HepG2 (cell line): ENCODE data around the gene DIPK1A. TPM values are rescaled to one million over a fixed set of nuclear protein-coding genes. Genes with fewer than 3 reads are reported as not detected.

Experiments
- ARNTL ChIP-seq: sonication (generic); formaldehyde crosslinking; IDR thresholded peaks from 2 replicates; pipeline ENCODE4 v1.4.0; 2020; ENCODE audit warnings: mild to moderate bottlenecking, missing genetic modification reagents
- ATF4 ChIP-seq, 2 experiments: fragments of 450-650 bp in 1 of 2; sonication (generic) in 1 of 2; formaldehyde crosslinking; IDR thresholded peaks; 2 replicates each; pipeline versions ENCODE4 v1.5.0 to v1.8.0; 2020 to 2022; ENCODE audit warnings: mild to moderate bottlenecking in 1 of 2, missing genetic modification reagents in 1 of 2
- HBP1 ChIP-seq: IDR thresholded peaks from 2 replicates; pipeline ENCODE4 v1.6.1; 2016; ENCODE audit warnings: low read depth, control low read depth
- HNF4A ChIP-seq: sonication (generic); formaldehyde crosslinking; IDR thresholded peaks from 2 replicates; pipeline ENCODE4 v1.4.0; 2020; ENCODE audit warnings: missing genetic modification reagents
- HNF4G ChIP-seq, 2 experiments: sonication (generic) in 1 of 2; formaldehyde crosslinking in 1 of 2; IDR thresholded peaks; 2 replicates each; pipeline versions ENCODE4 v1.4.0 to v1.6.1; 2011 to 2020; ENCODE audit warnings: borderline replicate concordance in 2 of 2, low read depth in 2 of 2, mild to moderate bottlenecking in 2 of 2, low read length in 1 of 2, missing genetic modification reagents in 1 of 2, moderate library complexity in 1 of 2
- KDM3A ChIP-seq: IDR thresholded peaks from 2 replicates; pipeline ENCODE4 v1.6.1; 2018; ENCODE audit warnings: low read depth, missing compliant biosample characterization
- KLF6 ChIP-seq: IDR thresholded peaks from 2 replicates; pipeline ENCODE4 v1.8.0; 2016; ENCODE audit warnings: missing biosample characterization, missing genetic modification reagents
- NFRKB ChIP-seq: fragments of 450-650 bp; IDR thresholded peaks from 2 replicates; pipeline ENCODE4 v1.6.1; 2017
- NFYB ChIP-seq: sonication (generic); formaldehyde crosslinking; IDR thresholded peaks from 2 replicates; pipeline ENCODE4 v1.4.0; 2020; ENCODE audit warnings: missing genetic modification reagents
- PAF1 ChIP-seq: IDR thresholded peaks from 2 replicates; pipeline ENCODE4 v1.6.1; 2016; ENCODE audit warnings: missing genetic modification reagents, missing compliant biosample characterization
- PHF5A ChIP-seq: IDR thresholded peaks from one replicate; pipeline ENCODE4 v1.6.1; 2018; ENCODE audit warnings: low read depth, missing genetic modification reagents; ENCODE audit not compliant: unreplicated experiment
- PITX1 ChIP-seq: sonication (generic); formaldehyde crosslinking; IDR thresholded peaks from 2 replicates; pipeline ENCODE4 v1.5.1; 2020; ENCODE audit warnings: mild to moderate bottlenecking, missing genetic modification reagents
- REPIN1 ChIP-seq: sonication (generic); formaldehyde crosslinking; IDR thresholded peaks from 2 replicates; pipeline ENCODE4 v1.8.0; 2022; ENCODE audit warnings: missing genetic modification reagents, low read depth, mild to moderate bottlenecking, borderline replicate concordance
- RFXAP ChIP-seq: sonication (generic); formaldehyde crosslinking; IDR thresholded peaks from 2 replicates; pipeline ENCODE4 v1.4.0; 2020; ENCODE audit warnings: missing genetic modification reagents, borderline replicate concordance
- RNF2 ChIP-seq: fragments of 450-650 bp; conservative IDR thresholded peaks from 2 replicates; pipeline ENCODE4 v1.6.1; 2016; ENCODE audit warnings: low read depth
- SMARCE1 ChIP-seq: fragments of 450-650 bp; IDR thresholded peaks from 2 replicates; pipeline ENCODE4 v1.6.1; 2017; ENCODE audit warnings: borderline replicate concordance
- SMYD3 ChIP-seq: sonication (generic); formaldehyde crosslinking; IDR thresholded peaks from 2 replicates; pipeline ENCODE4 v1.8.1; 2023; ENCODE audit warnings: mild to moderate bottlenecking, missing genetic modification reagents
- SPEN ChIP-seq: sonication (generic); formaldehyde crosslinking; IDR thresholded peaks from 2 replicates; pipeline ENCODE4 v1.5.1; 2020; ENCODE audit warnings: low read depth, mild to moderate bottlenecking, missing genetic modification reagents
- TBL1XR1 ChIP-seq: fragments of 150-350 bp; IDR thresholded peaks from 2 replicates; pipeline ENCODE4 v1.6.1; 2014; ENCODE audit warnings: borderline replicate concordance, low read length; ENCODE audit not compliant: partially characterized antibody
- TBP ChIP-seq: sonication (generic); formaldehyde crosslinking; IDR thresholded peaks from 2 replicates; pipeline ENCODE4 v1.5.0; 2020; ENCODE audit warnings: missing genetic modification reagents
- TCF7 ChIP-seq: sonication (generic); IDR thresholded peaks from 2 replicates; pipeline ENCODE4 v1.6.1; 2016; ENCODE audit warnings: antibody characterized with exemption, low read depth
- THAP11 ChIP-seq: IDR thresholded peaks from 2 replicates; pipeline ENCODE4 v1.6.1; 2016; ENCODE audit warnings: missing biosample characterization, missing genetic modification reagents
- YEATS4 ChIP-seq: sonication (generic); formaldehyde crosslinking; IDR thresholded peaks from 2 replicates; pipeline ENCODE4 v1.4.0; 2020; ENCODE audit warnings: missing genetic modification reagents, borderline replicate concordance
- ZNF232 ChIP-seq: sonication (generic); formaldehyde crosslinking; IDR thresholded peaks from 2 replicates; pipeline ENCODE4 v1.4.0; 2020; ENCODE audit warnings: missing genetic modification reagents, borderline replicate concordance
- ZNF234 ChIP-seq: sonication (generic); formaldehyde crosslinking; conservative IDR thresholded peaks from 2 replicates; pipeline ENCODE4 v1.5.1; 2020; ENCODE audit warnings: mild to moderate bottlenecking, missing genetic modification reagents
- ZNF326 ChIP-seq: sonication (generic); formaldehyde crosslinking; IDR thresholded peaks from 2 replicates; pipeline ENCODE4 v1.4.0; 2020; ENCODE audit warnings: missing genetic modification reagents, borderline replicate concordance
- ZNF333 ChIP-seq: sonication (generic); formaldehyde crosslinking; IDR thresholded peaks from 2 replicates; pipeline ENCODE4 v1.4.0; 2020; ENCODE audit warnings: mild to moderate bottlenecking, missing genetic modification reagents, borderline replicate concordance
- ZNF34 ChIP-seq: sonication (generic); formaldehyde crosslinking; IDR thresholded peaks from 2 replicates; pipeline ENCODE4 v1.4.0; 2020; ENCODE audit warnings: mild to moderate bottlenecking, missing genetic modification reagents, borderline replicate concordance
- ZNF510 ChIP-seq: sonication (generic); formaldehyde crosslinking; IDR thresholded peaks from 2 replicates; pipeline ENCODE4 v1.4.0; 2020; ENCODE audit warnings: low read depth, mild to moderate bottlenecking, missing genetic modification reagents
- ZNF530 ChIP-seq: sonication (generic); formaldehyde crosslinking; IDR thresholded peaks from 2 replicates; pipeline ENCODE4 v1.5.0; 2020; ENCODE audit warnings: low read depth, mild to moderate bottlenecking, missing genetic modification reagents
- ZNF577 ChIP-seq: sonication (generic); formaldehyde crosslinking; IDR thresholded peaks from 2 replicates; pipeline ENCODE4 v1.4.0; 2020; ENCODE audit warnings: mild to moderate bottlenecking, low read depth, missing genetic modification reagents, borderline replicate concordance
- ZNF644 ChIP-seq: IDR thresholded peaks from 2 replicates; pipeline ENCODE4 v1.6.1; 2016; ENCODE audit warnings: low read depth
- polyA plus RNA-seq, 8 experiments: library from polyadenylated mRNA; depleted of rRNA in 3 of 8; stranded (reverse) in 7 of 8; unstranded in 1 of 8; fragments of >200 nt; fragmentation: Illumina TruSeq in 4 of 8; extraction: Trizol in 4 of 8; gene quantifications; 2 replicates each; pipeline versions ENCODE4 v1.2.1 to v1.2.3, GENCODE V29; 2011 to 2016; ENCODE audit warnings: low read depth in 4 of 8, missing spikeins in 1 of 8, mixed read lengths in 1 of 8; ENCODE audit not compliant: insufficient read depth in 1 of 8
- total RNA-seq, 5 experiments: library from RNA; depleted of rRNA; stranded (reverse); fragments of >200 nt; fragmentation: Illumina TruSeq; extraction: Trizol; gene quantifications; 2 replicates each; pipeline ENCODE4 v1.2.3, GENCODE V29; 2016; ENCODE audit warnings: low read depth in 1 of 5

The DIPK1A gene
- total and polyA plus RNA-seq, 2 of the 13 experiments (the other 11 are each of a cell fraction or from before 2014, with no cell fraction given) = 8.4 TPM

GRCh38 chr1:92886886-92887419 lies 74.3 kb downstream of the DIPK1A start (continued):
- TF ChIP-seq TBP (no peak), ZNF644 (CRISPR knock-in tag) (peak; percentile 80), PHF5A (CRISPR knock-in tag) (peak; percentile 37), PAF1 (CRISPR knock-in tag) (no peak), ZNF577 (CRISPR knock-in tag) (no peak), RFXAP (peak; percentile 50; the same call in 1 of the 2 replicates), HBP1 (CRISPR knock-in tag) (no peak), TBL1XR1 (peak; percentile 52), ZNF34 (CRISPR knock-in tag) (no peak), ZNF530 (CRISPR knock-in tag) (no peak), KLF6 (no peak), ZNF232 (CRISPR knock-in tag) (peak; percentile 44; the same call in 1 of the 2 replicates), ATF4 (CRISPR knock-in tag; IDR thresholded peaks at IDR 0.05) (0 out of 4 replicates have a peak, but pooled peaks of 1 of the 2 experiments have one; percentile 26), TCF7 (peak; percentile 68), REPIN1 (CRISPR knock-in tag) (no peak), ZNF510 (CRISPR knock-in tag) (no peak), NFYB (CRISPR knock-in tag) (peak; percentile 79), HNF4G (IDR thresholded peaks at IDR 0.05; ENCODE audit: borderline replicate concordance, low read depth, low read length) (no peak; the same call in 1 of the 2 replicates), HNF4G (CRISPR knock-in tag; IDR thresholded peaks at IDR 0.05; ENCODE audit: borderline replicate concordance, low read depth) (peak; percentile 60; the same call in 1 of the 2 replicates), ZNF326 (CRISPR knock-in tag) (no peak), ZNF234 (CRISPR knock-in tag) (no peak), SPEN (no peak), YEATS4 (CRISPR knock-in tag) (0 out of 2 replicates have a peak, but pooled peaks have one; percentile 26), HNF4A (peak; percentile 84), SMYD3 (no peak), SMARCE1 (no peak), NFRKB (no peak), ARNTL (CRISPR knock-in tag) (peak; percentile 91), PITX1 (peak; percentile 36; the same call in 1 of the 2 replicates), ZNF333 (CRISPR knock-in tag) (no peak), KDM3A (peak; percentile 34; the same call in 1 of the 2 replicates), RNF2 (no peak), THAP11 (CRISPR knock-in tag) (0 out of 2 replicates have a peak, but pooled peaks have one; percentile 25)
